PFSK-1 (cell line): Measurements from ENCODE around the gene CXCL13.

ENCODE experiments used
- FOXP2 ChIP-seq: optimal IDR thresholded peaks from 2 replicates; pipeline ENCODE3; 2011; ENCODE audit warnings: borderline replicate concordance, control low read depth, inconsistent platforms; ENCODE audit not compliant: insufficient read depth; ENCODE audit errors: extremely low read length, extremely low read depth
- POLR2AphosphoS5 ChIP-seq: IDR thresholded peaks from 2 replicates; pipeline ENCODE4 v1.6.1; 2012; ENCODE audit warnings: low read depth, mild to moderate bottlenecking, control low read depth, low read length, moderate library complexity
- SIN3A ChIP-seq: IDR thresholded peaks from 2 replicates; pipeline ENCODE4 v1.6.1; 2012; ENCODE audit warnings: mild to moderate bottlenecking, low read length, moderate library complexity, borderline replicate concordance; ENCODE audit not compliant: insufficient read depth
- TAF1 ChIP-seq: IDR thresholded peaks from 2 replicates; pipeline ENCODE4 v1.6.1; 2012; ENCODE audit warnings: low read length, control low read depth, borderline replicate concordance; ENCODE audit not compliant: insufficient read depth
- TF ChIP-seq, protein P1 (sequence below), 2 experiments: IDR thresholded peaks; 2 replicates each; pipeline versions ENCODE4 v1.6.1 to v1.8.0; 2011 to 2012; ENCODE audit warnings: low read depth in 2 of 2, low read length in 2 of 2, control low read depth in 1 of 2, inconsistent platforms in 1 of 2, mild to moderate bottlenecking in 1 of 2, moderate library complexity in 1 of 2; ENCODE audit not compliant: insufficient read depth in 1 of 2

Gene CXCL13

DNA sequence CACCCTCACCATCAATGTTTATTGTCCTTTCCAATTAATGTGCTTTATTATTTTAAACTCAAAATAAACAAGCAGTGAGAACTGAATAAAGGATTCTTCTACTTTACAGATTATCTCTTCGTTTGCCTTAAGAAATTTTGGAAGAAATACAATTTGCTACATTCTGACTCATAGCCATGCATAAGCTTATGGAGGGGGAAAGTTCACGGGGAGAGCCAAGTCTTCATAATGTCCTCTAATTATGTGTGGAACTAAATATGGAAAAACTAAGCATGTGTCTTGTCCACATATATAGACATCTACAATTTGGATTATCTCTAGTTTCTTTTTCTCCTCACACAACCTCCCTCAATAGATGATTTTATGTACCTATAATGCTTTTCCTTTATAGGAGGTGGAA, 17.5 kb downstream of the CXCL13 start:
- TF ChIP-seq, protein P1, sequence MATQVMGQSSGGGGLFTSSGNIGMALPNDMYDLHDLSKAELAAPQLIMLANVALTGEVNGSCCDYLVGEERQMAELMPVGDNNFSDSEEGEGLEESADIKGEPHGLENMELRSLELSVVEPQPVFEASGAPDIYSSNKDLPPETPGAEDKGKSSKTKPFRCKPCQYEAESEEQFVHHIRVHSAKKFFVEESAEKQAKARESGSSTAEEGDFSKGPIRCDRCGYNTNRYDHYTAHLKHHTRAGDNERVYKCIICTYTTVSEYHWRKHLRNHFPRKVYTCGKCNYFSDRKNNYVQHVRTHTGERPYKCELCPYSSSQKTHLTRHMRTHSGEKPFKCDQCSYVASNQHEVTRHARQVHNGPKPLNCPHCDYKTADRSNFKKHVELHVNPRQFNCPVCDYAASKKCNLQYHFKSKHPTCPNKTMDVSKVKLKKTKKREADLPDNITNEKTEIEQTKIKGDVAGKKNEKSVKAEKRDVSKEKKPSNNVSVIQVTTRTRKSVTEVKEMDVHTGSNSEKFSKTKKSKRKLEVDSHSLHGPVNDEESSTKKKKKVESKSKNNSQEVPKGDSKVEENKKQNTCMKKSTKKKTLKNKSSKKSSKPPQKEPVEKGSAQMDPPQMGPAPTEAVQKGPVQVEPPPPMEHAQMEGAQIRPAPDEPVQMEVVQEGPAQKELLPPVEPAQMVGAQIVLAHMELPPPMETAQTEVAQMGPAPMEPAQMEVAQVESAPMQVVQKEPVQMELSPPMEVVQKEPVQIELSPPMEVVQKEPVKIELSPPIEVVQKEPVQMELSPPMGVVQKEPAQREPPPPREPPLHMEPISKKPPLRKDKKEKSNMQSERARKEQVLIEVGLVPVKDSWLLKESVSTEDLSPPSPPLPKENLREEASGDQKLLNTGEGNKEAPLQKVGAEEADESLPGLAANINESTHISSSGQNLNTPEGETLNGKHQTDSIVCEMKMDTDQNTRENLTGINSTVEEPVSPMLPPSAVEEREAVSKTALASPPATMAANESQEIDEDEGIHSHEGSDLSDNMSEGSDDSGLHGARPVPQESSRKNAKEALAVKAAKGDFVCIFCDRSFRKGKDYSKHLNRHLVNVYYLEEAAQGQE (IDR thresholded peaks at IDR 0.05; ENCODE audit: insufficient read depth in 1 of 2, low read depth in 2 of 2, low read length in 2 of 2) = no peak
- TF ChIP-seq TAF1 (no peak), POLR2AphosphoS5 (no peak), FOXP2 (no peak), SIN3A (no peak)

DNA sequence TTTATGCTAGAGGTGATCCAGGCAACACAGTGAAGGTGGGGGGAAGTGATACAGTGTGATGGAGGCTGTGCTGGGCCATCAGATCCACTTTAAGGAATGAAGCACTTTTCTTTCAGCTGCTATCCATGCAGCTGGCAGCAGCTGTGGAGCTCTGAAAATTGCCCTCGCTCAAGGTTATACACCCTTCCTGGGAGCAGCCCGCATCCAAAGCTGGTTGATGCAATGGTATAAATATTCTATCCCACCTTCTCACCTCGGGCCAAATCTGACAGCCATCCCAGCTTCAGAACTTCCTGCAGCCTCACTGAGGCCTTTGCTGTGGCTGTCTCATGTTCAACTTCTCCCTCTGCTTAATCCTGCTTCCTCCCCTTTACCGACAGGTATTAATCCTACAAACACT, 18.6 kb downstream of the CXCL13 start:
- TF ChIP-seq TAF1 (no peak), FOXP2 (no peak), SIN3A (no peak), POLR2AphosphoS5 (no peak)
- TF ChIP-seq, protein P1 (IDR thresholded peaks at IDR 0.05; ENCODE audit: insufficient read depth in 1 of 2, low read depth in 2 of 2, low read length in 2 of 2) = no peak

DNA sequence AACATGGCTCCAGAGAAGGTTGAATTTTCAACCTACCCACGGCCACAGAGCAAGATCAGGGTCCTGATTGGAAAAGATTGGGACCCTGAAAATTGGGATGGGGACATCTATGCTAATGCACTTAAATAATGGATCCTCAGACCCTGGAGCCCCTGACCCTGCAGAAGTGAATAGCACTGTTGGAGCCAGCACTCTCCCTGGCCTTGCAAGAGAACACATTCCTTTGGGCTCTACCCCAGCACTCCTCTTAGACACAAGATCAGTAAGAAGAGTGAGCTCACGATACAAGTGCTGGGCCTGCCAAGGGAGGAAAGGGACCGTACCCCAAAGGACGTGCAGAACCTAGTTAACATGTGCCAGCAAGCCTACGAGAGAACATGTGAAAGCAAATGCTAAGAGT, 19.9 kb downstream of the CXCL13 start:
- TF ChIP-seq TAF1 = no peak

DNA sequence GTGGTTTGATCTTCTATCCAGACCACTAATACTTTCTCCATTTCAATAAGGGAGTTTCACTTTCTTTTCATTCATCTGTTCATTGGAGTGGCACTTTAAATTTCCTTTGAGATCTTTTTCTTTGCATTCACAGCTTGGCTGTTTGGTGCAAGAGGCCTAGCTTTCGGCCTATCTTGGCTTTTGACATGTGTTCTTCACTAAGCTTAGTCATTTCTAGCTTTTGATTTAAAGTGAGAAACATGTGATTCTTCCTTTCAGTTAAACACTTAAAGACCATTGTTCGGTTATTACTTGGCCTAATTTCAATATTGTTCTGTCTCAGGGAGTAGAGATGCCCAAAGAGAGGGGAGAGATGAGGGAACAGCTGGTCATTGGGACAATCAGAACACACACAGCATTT, 24.3 kb downstream of the CXCL13 start:
- no peak for TF ChIP-seq TAF1
- no peak for TF ChIP-seq POLR2AphosphoS5
- TF ChIP-seq, protein P1 (IDR thresholded peaks at IDR 0.05; ENCODE audit: insufficient read depth in 1 of 2, low read depth in 2 of 2, low read length in 2 of 2) = no peak
- no peak for TF ChIP-seq SIN3A
- TF ChIP-seq FOXP2 = no peak

DNA sequence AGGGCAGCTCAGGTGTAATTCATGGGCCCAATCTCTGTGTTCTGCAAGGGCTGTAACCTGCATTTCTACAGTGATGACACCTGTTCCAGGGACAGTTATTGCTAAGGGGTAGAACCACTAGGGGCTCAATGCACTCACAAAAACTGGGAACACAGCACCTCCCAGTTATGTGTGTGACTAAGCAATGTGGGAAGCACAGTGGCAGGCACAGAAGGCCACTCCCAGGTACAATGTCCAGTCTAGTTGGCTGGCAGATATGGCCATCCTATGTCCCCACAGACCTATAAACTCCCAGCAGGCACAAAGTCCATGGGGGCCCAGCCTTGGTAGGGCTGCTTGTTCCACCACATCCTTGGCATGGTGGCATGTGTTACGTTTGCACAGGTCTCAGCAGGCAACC, 25.7 kb downstream of the CXCL13 start:
- TF ChIP-seq TAF1 (no peak), SIN3A (no peak), POLR2AphosphoS5 (no peak), FOXP2 (no peak)
- TF ChIP-seq, protein P1 (IDR thresholded peaks at IDR 0.05; ENCODE audit: insufficient read depth in 1 of 2, low read depth in 2 of 2, low read length in 2 of 2) = no peak
